Spleen (tissue), 13 donors: ENCODE data around the gene IL36RN. TPM values are rescaled to one million over a fixed set of nuclear protein-coding genes. Genes with fewer than 3 reads are reported as not detected.

Experiments
- DNase-seq: peaks from one replicate; pipeline ENCODE4 v3.0.0-alpha.2; 2020
- H3K27ac ChIP-seq, 8 donors: fragments of 200-600 bp; sonication (generic) in 7 of 8; 1 replicate in 4 of 8; 2 replicates in 4 of 8; pipeline versions ENCODE4 v1.5.0 to v1.8.0; 2016 to 2021; ENCODE audit warnings: inconsistent platforms in 4 of 8, mild to moderate bottlenecking in 4 of 8, moderate library complexity in 1 of 8
- H3K27me3 ChIP-seq, 7 donors: fragments of 200-600 bp; sonication (generic) in 6 of 7; replicated peaks in 1 of 7; 1 replicate in 4 of 7; 2 replicates in 3 of 7; pipeline versions ENCODE4 v1.5.0 to v1.8.0; 2016 to 2021; ENCODE audit warnings: inconsistent platforms in 3 of 7, mild to moderate bottlenecking in 1 of 7
- H3K36me3 ChIP-seq, 6 donors: fragments of 200-600 bp; sonication (generic) in 5 of 6; 1 replicate in 4 of 6; 2 replicates in 2 of 6; pipeline versions ENCODE4 v1.5.0 to v1.8.0; 2016 to 2021; ENCODE audit warnings: inconsistent platforms in 2 of 6
- H3K4me1 ChIP-seq, 6 donors: fragments of 200-600 bp; sonication (generic) in 5 of 6; 1 replicate in 3 of 6; 2 replicates in 3 of 6; pipeline versions ENCODE4 v1.5.0 to v1.8.0; 2016 to 2021; ENCODE audit warnings: inconsistent platforms in 3 of 6
- H3K4me3 ChIP-seq, 8 donors: fragments of 200-600 bp; sonication (generic) in 7 of 8; 1 replicate in 4 of 8; 2 replicates in 4 of 8; pipeline versions ENCODE4 v1.5.0 to v1.8.0; 2016 to 2021; ENCODE audit warnings: inconsistent platforms in 4 of 8, mild to moderate bottlenecking in 4 of 8, moderate library complexity in 2 of 8
- H3K9me3 ChIP-seq, 8 donors: fragments of 200-600 bp; sonication (generic) in 7 of 8; 1 replicate in 4 of 8; 2 replicates in 4 of 8; pipeline versions ENCODE4 v1.5.0 to v1.8.0; 2016 to 2021; ENCODE audit warnings: inconsistent platforms in 4 of 8
- POLR2A ChIP-seq, 3 donors: fragments of 450-650 bp; IDR thresholded peaks; one replicate each; pipeline ENCODE4 v1.5.1; 2017; ENCODE audit warnings: antibody characterized with exemption in 3 of 3, mild to moderate bottlenecking in 1 of 3
- POLR2AphosphoS5 ChIP-seq, 3 donors: sonication (generic); formaldehyde crosslinking; IDR thresholded peaks; one replicate each; pipeline ENCODE4 v1.5.1; 2017; ENCODE audit warnings: antibody characterized with exemption in 3 of 3
- WGBS, 5 donors: extraction: QIAGEN DNeasy Blood & Tissue Kit in 3 of 5; methylation state at CpG; one replicate each; pipeline versions ENCODE4 v1.1.5 to v1.1.7; 2013 to 2018; 5-methylcytosine and 5-hydroxymethylcytosine counted together
- intact Hi-C: fragments of 100-400 bp; cut with DNase I; formaldehyde crosslinking; loops from one replicate; pipeline ENCODE4 v1.15.0; 2023; ENCODE audit warnings: low total_unique reads
- long read RNA-seq, 2 donors: transcript quantifications; one replicate each; lab custom pipeline, GENCODE V29; 2026
- polyA plus RNA-seq, 3 donors: library from polyadenylated mRNA; stranded (reverse); fragments of 200-250 nt; gene quantifications; one replicate each; pipeline ENCODE4 v1.2.1, GENCODE V29; 2013
- total RNA-seq, 7 donors: library from RNA; depleted of rRNA in 3 of 7; stranded (reverse); fragments of >200 nt in 3 of 7; fragmentation: NEBNext Ultra II Directional in 4 of 7; extraction: Animal tissue kit (Norgen Biotek cat#: 25700) in 4 of 7; gene quantifications; one replicate each; pipeline versions ENCODE4 v1.1.0 to v1.2.1, GENCODE V29; 2016 to 2021
- TF ChIP-seq, protein P1 (sequence below), 11 experiments: fragments of 200-600 bp in 7 of 11; fragments of 450-650 bp in 4 of 11; sonication (generic) in 4 of 11; IDR thresholded peaks in 8 of 11; conservative IDR thresholded peaks in 3 of 11; 1 replicate in 7 of 11; 2 replicates in 4 of 11; pipeline versions ENCODE4 v1.4.0 to v1.8.0; 2016 to 2021; ENCODE audit warnings: antibody characterized with exemption in 11 of 11, inconsistent platforms in 4 of 11, mild to moderate bottlenecking in 1 of 11
- donor health status: healthy with polysubstance abuse.
- donor health status: DM: no; HTN: no; CAD: no; lungs with moderate emphysema.
- donor health status: DM: no; HTN: no; CAD: no.
- donor health status: Bipolar disorder and iron deficiency.
- donor health status: healthy.
- donor health status: DM: no; HTN: no; CAD: no.
- donor health status: DM: yes; HTN: yes; CAD: no.

IL36RN gene
- total RNA-seq (not detected), polyA plus RNA-seq (not detected)
- long read RNA-seq, donor 1, result 0 reads
- long read RNA-seq, donor 2, result 0 reads

DNA sequence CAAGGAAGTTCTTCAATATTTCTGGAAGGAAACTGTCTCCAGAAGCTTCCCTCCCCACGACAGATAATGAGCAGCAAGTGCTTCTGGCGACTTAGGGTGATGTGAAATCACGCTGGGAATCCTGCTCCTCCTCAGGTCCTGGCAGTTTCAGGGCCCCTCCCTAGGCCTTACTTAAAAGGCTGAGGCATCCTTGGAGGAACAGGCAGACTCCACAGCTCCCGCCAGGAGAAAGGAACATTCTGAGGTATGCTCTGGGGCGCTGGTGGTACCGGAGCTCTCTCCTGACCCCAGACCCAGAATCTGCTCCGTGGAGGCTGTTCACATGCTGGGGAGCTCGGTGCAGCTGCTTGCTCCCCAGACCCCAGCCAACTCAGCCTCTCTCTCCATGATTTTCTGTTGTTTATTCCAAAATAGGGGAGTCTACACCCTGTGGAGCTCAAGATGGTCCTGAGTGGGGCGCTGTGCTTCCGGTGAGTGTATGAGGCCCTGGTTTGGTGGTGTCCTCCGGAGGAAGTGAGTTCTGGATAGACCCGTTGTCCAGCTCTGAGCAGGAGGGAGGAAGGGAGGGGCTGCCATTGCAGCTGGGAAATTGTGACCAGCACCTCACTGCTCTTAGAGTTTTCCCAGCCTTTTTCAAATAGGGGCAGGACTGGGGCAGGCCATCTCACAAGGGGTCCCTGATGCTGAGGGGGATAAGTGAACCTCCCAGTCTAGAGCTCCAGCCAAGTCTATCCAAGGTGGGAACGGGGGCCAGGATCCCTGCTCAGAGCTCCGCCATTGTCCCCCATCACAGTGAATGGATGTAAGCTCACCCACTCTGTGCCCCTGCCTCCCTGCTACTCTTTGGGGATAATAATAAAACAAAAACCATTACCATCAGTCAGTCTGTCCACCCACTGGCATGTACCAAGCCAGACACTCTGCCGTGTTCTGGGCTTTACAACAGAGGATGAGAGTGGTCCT, at the start of gene IL36RN:
IL36RN (plus strand) TSS at position 201 of the 963 bp plus-strand sequence; CDS start at position 442, 241 bp downstream.
- intact Hi-C loops, result no loop called here
- DNase-seq, result no peak
- Histone ChIP-seq H3K27ac (no peak within 1 kb of the TSS), H3K4me3 (no peak within 1 kb of the TSS), H3K27me3 (peaks cover 0 to 20% (median 0%) of the 10 kb centered on the region in 7 donors), H3K4me1 (no peaks in the 10 kb centered on the region), H3K36me3 (no peaks in the 10 kb centered on the region), H3K9me3 (peaks cover 0 to 22% (median 16%) of the 10 kb centered on the region in 8 donors)
- TF ChIP-seq POLR2AphosphoS5 (IDR thresholded peaks at IDR 0.05) (no peak), POLR2A (IDR thresholded peaks at IDR 0.05) (no peak)
- TF ChIP-seq, protein P1, sequence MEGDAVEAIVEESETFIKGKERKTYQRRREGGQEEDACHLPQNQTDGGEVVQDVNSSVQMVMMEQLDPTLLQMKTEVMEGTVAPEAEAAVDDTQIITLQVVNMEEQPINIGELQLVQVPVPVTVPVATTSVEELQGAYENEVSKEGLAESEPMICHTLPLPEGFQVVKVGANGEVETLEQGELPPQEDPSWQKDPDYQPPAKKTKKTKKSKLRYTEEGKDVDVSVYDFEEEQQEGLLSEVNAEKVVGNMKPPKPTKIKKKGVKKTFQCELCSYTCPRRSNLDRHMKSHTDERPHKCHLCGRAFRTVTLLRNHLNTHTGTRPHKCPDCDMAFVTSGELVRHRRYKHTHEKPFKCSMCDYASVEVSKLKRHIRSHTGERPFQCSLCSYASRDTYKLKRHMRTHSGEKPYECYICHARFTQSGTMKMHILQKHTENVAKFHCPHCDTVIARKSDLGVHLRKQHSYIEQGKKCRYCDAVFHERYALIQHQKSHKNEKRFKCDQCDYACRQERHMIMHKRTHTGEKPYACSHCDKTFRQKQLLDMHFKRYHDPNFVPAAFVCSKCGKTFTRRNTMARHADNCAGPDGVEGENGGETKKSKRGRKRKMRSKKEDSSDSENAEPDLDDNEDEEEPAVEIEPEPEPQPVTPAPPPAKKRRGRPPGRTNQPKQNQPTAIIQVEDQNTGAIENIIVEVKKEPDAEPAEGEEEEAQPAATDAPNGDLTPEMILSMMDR (IDR thresholded peaks at IDR 0.05 in 8 of 11, conservative IDR thresholded peaks at IDR 0.05 in 3 of 11), result no peak
- 68 to 83% (median 78%) methylated on average over 14 to 15 of the region's 15 CpGs for WGBS, 5 donors

DNA sequence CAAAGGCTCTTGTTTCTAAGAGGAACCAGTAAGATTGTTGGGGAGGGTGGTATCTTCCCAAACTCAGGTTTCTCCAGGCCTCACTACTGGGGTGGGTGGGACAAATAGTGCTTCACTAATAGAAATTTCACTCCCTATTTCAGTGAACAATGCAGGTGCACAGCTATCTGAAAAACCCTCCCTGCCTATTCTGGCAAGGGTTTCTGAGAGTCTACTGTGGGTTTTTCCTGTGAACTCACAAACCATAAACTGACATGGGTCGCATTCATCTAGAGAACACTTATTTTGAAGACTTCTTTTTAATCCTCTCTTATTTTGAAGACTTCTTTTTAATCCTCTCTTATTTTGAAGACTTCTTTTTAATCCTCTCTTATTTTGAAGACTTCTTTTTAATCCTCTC, 49.4 kb upstream of the IL36RN start:
- Histone ChIP-seq H3K36me3 (no peaks in the 10 kb centered on the region), H3K4me1 (no peaks in the 10 kb centered on the region), H3K27me3 (peaks cover 0 to 5% (median 0%) of the 10 kb centered on the region in 7 donors), H3K4me3 (no peak overlapping the region), H3K9me3 (no peaks in the 10 kb centered on the region), H3K27ac (no peak overlapping the region)
- DNase-seq, result no peak
- no peak for TF ChIP-seq POLR2AphosphoS5 (IDR thresholded peaks at IDR 0.05)
- TF ChIP-seq, protein P1 (IDR thresholded peaks at IDR 0.05 in 8 of 11, conservative IDR thresholded peaks at IDR 0.05 in 3 of 11), result no peak
- TF ChIP-seq POLR2A (IDR thresholded peaks at IDR 0.05), result no peak
- WGBS, 5 donors, result 61 to 78% (median 73%) methylated on average over 1 of the region's 1 CpG
- intact Hi-C loops, result no loop called here

DNA sequence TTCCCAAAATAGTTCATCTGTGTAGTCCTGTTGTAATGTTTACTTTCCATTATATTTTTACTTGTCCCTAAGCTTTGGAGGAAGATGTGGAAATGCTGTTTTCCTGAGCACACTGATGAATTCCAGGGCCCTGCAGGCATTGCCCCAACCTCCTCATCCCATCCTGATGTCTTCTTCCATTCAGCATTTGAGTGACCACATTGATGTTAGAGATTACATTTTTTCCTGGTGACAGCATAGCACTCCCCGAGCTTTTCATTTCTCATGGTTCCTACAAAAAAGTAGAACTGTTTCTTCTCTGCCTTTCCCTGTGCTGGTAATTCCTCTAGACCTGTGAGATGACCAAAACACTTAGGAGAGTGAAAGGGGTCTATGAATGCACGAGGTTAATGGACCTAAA, 48.9 kb upstream of the IL36RN start:
- no peak for TF ChIP-seq POLR2AphosphoS5 (IDR thresholded peaks at IDR 0.05)
- TF ChIP-seq, protein P1 (IDR thresholded peaks at IDR 0.05 in 8 of 11, conservative IDR thresholded peaks at IDR 0.05 in 3 of 11), result no peak
- TF ChIP-seq POLR2A (IDR thresholded peaks at IDR 0.05), result no peak
- H3K27me3 ChIP-seq, result peaks cover 0 to 6% (median 0%) of the 10 kb centered on the region in 7 donors
- H3K4me1 ChIP-seq, result no peaks in the 10 kb centered on the region
- intact Hi-C loops, result no loop called here
- no peak overlapping the region for H3K27ac ChIP-seq
- DNase-seq, result no peak
- H3K36me3 ChIP-seq, result no peaks in the 10 kb centered on the region
- WGBS, 5 donors, result 46 to 62% (median 51%) methylated on average over 2 of the region's 2 CpGs
- no peak overlapping the region for H3K4me3 ChIP-seq
- no peaks in the 10 kb centered on the region for H3K9me3 ChIP-seq

DNA sequence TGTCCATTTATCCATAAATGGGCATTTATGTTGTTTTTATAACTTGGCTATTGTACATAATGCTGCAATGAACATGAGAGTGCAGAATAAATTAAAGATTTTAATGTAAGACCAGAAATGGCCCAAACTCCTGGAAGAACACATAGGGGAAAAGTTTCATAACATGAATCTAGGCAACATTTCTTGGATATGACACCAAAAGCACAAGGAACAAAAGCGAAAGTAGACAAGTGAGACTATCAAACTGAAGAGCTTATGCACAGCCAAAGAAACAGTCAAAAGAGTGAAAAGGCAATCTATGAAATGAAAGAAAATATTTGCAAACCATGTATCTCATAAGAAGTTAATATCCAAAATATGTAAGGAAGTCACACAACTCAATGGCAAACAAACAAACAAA, 47.9 kb upstream of the IL36RN start:
- no peak overlapping the region for H3K27ac ChIP-seq
- H3K27me3 ChIP-seq, result peaks cover 0 to 16% (median 0%) of the 10 kb centered on the region in 7 donors
- no peak overlapping the region for H3K4me3 ChIP-seq
- H3K4me1 ChIP-seq, result no peaks in the 10 kb centered on the region
- H3K36me3 ChIP-seq, result no peaks in the 10 kb centered on the region
- intact Hi-C loops, result no loop called here
- WGBS, 5 donors, result 92 to 100% (median 98%) methylated on average over 1 of the region's 1 CpG
- no peak for TF ChIP-seq POLR2AphosphoS5 (IDR thresholded peaks at IDR 0.05)
- TF ChIP-seq, protein P1 (IDR thresholded peaks at IDR 0.05 in 8 of 11, conservative IDR thresholded peaks at IDR 0.05 in 3 of 11), result no peak
- TF ChIP-seq POLR2A (IDR thresholded peaks at IDR 0.05), result no peak
- no peak for DNase-seq
- no peaks in the 10 kb centered on the region for H3K9me3 ChIP-seq
